SK-N-MC (cell line): ENCODE measurements around the gene CARS1.

Experiments used
- EZH2 ChIP-seq: fragments of 200-600 bp; sonication (generic); IDR thresholded peaks from one replicate; pipeline ENCODE4 v1.6.1; 2017; ENCODE audit warnings: antibody characterized with exemption
- FOXP2 ChIP-seq: optimal IDR thresholded peaks from 2 replicates; pipeline ENCODE3; 2011; ENCODE audit warnings: mild to moderate bottlenecking, moderate library complexity; ENCODE audit not compliant: insufficient read depth; ENCODE audit errors: extremely low read length, control extremely low read depth
- POLR2AphosphoS5 ChIP-seq: IDR thresholded peaks from 2 replicates; pipeline ENCODE4 v1.6.1; 2012; ENCODE audit warnings: mild to moderate bottlenecking, low read depth, low read length, borderline replicate concordance

DNA sequence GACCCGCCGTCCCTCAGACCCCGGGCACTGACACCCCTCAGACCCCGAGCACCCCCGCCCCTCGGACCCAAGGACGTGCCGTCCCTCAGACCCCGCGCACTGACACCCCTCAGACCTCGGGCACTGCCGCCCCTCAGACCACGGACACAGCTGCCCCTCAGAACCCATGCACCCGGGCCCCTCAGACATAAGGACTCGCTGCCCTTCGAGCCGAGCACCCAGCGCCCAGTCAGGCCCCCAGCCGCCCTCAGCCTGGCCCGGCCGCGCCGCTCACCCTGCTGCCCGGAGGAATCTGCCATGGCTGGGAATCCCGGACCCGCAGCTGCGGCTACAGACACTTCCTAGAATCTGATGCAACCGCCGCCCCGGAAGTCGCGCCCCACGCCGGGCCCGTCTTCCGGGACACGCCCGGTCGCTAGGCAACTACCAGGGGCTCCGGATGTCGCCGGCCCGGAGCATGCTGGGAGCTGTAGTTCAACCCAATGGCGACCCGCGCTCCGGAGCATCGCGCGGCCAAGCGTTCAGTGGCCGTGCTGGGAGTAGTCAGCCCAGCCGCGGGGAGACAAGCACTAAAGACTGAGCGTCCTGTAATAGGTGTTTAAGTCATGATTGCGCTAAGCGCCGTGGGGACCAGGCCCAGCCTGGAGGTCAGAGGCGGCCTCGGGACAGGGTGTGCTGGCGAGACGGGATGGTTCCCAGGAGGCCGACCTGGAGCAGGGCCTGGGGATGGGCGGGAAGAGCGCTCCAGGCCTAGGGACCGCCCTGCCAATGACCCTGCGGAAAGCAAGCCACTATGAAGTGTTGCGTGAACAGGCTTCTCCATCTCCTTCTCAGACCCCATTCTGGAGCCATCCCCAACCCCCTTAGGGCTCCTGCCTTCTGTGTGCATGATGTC, at the start of gene CARS1:
- TF ChIP-seq EZH2 (no peak), POLR2AphosphoS5 (peak; percentile 84), FOXP2 (peak; percentile 81)
